GM19468 (cell line): ENCODE data around the gene MYH6.

Experiments used
- ATAC-seq: cut with Tn5 transposase; IDR thresholded peaks from one replicate; pipeline ENCODE4 v1.9.1; 2021; ENCODE audit warnings: mild to moderate bottlenecking, moderate library complexity, moderate number of reproducible peaks; ENCODE audit not compliant: unreplicated experiment; ENCODE audit errors: extremely low read depth

The MYH6 gene

GRCh38 chr14:23415821-23416778 lies 8.0 kb upstream of the MYH6 start:
- ATAC-seq, result no peak

GRCh38 chr14:23414906-23415820 lies 7.1 kb upstream of the MYH6 start:
- no peak for ATAC-seq

GRCh38 chr14:23414254-23414653 lies 6.2 kb upstream of the MYH6 start:
- ATAC-seq, result no peak

- ATAC-seq, result no peak
Measured at GRCh38 chr14:23413681-23414080, 5.6 kb upstream of the MYH6 start.

GRCh38 chr14:23411563-23412525 lies 3.8 kb upstream of the MYH6 start:
- ATAC-seq, result no peak

GRCh38 chr14:23409966-23410635 lies 2.0 kb upstream of the MYH6 start:
- ATAC-seq, result no peak

- ATAC-seq, result no peak
Measured at GRCh38 chr14:23409475-23409874, 1.4 kb upstream of the MYH6 start.

GRCh38 chr14:23408307-23408630 lies 196 bp upstream of the MYH6 start:
- no peak for ATAC-seq

GRCh38 chr14:23406725-23407355 lies 1.2 kb downstream of the MYH6 start:
- no peak for ATAC-seq

- ATAC-seq, result no peak
Measured at GRCh38 chr14:23406244-23406643, 1.8 kb downstream of the MYH6 start.

GRCh38 chr14:23405516-23406025 lies 2.5 kb downstream of the MYH6 start:
- ATAC-seq, result no peak

GRCh38 chr14:23405096-23405495 lies 3.0 kb downstream of the MYH6 start:
- ATAC-seq, result no peak

GRCh38 chr14:23404331-23404900 lies 3.7 kb downstream of the MYH6 start:
- no peak for ATAC-seq

GRCh38 chr14:23403908-23404307 lies 4.2 kb downstream of the MYH6 start:
- no peak for ATAC-seq

- no peak for ATAC-seq
Measured at GRCh38 chr14:23403139-23403438, 5.0 kb downstream of the MYH6 start.

GRCh38 chr14:23402296-23403138 lies 5.6 kb downstream of the MYH6 start:
- no peak for ATAC-seq

GRCh38 chr14:23401291-23401690 lies 6.8 kb downstream of the MYH6 start:
- no peak for ATAC-seq
